ENCODE measurements around the gene PDE4B. TPM values are rescaled to one million over a fixed set of nuclear protein-coding genes. Genes with fewer than 3 reads are reported as not detected.

Gene PDE4B
- total and polyA plus RNA-seq, 10 of the 15 experiments (the other 5 are each of a cell fraction or from before 2014, with no cell fraction given) = 3.0 to 13.2 (median 5.7) TPM

GRCh38 chr1:66073388-66073787 lies 280.7 kb downstream of the PDE4B start:
- BruUV-seq (replicated peaks) = no TSS peak
- H3K79me2 ChIP-seq (ENCODE audit: control insufficient read depth, insufficient read depth, low read length) = no peaks in the 10 kb centered on the region
- no peak overlapping the region for H3K27ac ChIP-seq (ENCODE audit: control insufficient read depth, insufficient read depth)
- H3K9me3 ChIP-seq (replicated peaks; ENCODE audit: control insufficient read depth, insufficient read depth, low read length) = no peaks in the 10 kb centered on the region
- in situ Hi-C loops (cut with MboI) = no loop called here
- 5% methylated on average over 2 of the region's 2 CpGs for WGBS (ENCODE audit: insufficient coverage, insufficient replicate concordance, low lambda C conversion rate, missing lambda C conversion rate)
- H2AFZ ChIP-seq (ENCODE audit: control insufficient read depth, low read depth, low read length) = no peak overlapping the region
- POLR2A ChIA-PET = no interaction called here
- no peaks in the 10 kb centered on the region for H3K36me3 ChIP-seq (ENCODE audit: control insufficient read depth in 2 of 2, insufficient read depth in 2 of 2, low read length in 1 of 2)
- no peak overlapping the region for H3K4me2 ChIP-seq (ENCODE audit: control insufficient read depth, insufficient read depth)
- no peak for ATAC-seq
- no peaks in the 10 kb centered on the region for H3K4me1 ChIP-seq (ENCODE audit: control insufficient read depth, insufficient read depth, low read length)
- CTCF ChIA-PET = no interaction called here
- no peak overlapping the region for H3K9ac ChIP-seq (ENCODE audit: control insufficient read depth, insufficient read depth, low read length)
- intact Hi-C loops (cut with micrococcal nuclease; ENCODE audit: unreplicated experiment) = no loop called here
- TF ChIP-seq FOXM1 (IDR thresholded peaks at IDR 0.05; ENCODE audit: low read depth, low read length) (no peak), BRCA1 (IDR thresholded peaks at IDR 0.05; ENCODE audit: low read depth, low read length) (no peak), BACH1 (IDR thresholded peaks at IDR 0.05; ENCODE audit: borderline replicate concordance) (no peak), SPI1 (IDR thresholded peaks at IDR 0.05; ENCODE audit: borderline replicate concordance, insufficient read depth, low read depth, low read length) (no peak), HDAC2 (IDR thresholded peaks at IDR 0.05) (no peak), ZNF622 (IDR thresholded peaks at IDR 0.05) (no peak), NBN (IDR thresholded peaks at IDR 0.05) (no peak), BCLAF1 (IDR thresholded peaks at IDR 0.05) (no peak), LARP7 (IDR thresholded peaks at IDR 0.05) (no peak), CUX1 (IDR thresholded peaks at IDR 0.05; ENCODE audit: insufficient replicate concordance, low read depth, low read length) (no peak), HDGF (IDR thresholded peaks at IDR 0.05) (no peak), SUPT20H (IDR thresholded peaks at IDR 0.05; ENCODE audit: borderline replicate concordance, control insufficient read depth, low read depth, low read length) (no peak)
- SMC1A ChIA-PET (ENCODE audit: uncharacterized antibody, unreplicated experiment) = no interaction called here
- no peaks in the 10 kb centered on the region for H3K27me3 ChIP-seq (replicated peaks in 1 of 2; ENCODE audit: control insufficient read depth in 2 of 2, insufficient read depth in 2 of 2, low read length in 1 of 2)
- FAIRE-seq = no peak
- no peak for DNase-seq (ENCODE audit: low read depth, low spot score)
- H3K4me3 ChIP-seq = no peak overlapping the region
- no peaks in the 10 kb centered on the region for H4K20me1 ChIP-seq (ENCODE audit: control insufficient read depth, insufficient read depth)
- RAD21 ChIA-PET (ENCODE audit: unreplicated experiment) = no interaction called here

All from GM12878 (cell line).